ENCODE results near the gene RAB11FIP4.

Gene RAB11FIP4

GRCh38 chr17:31488264-31488981, 96.9 kb downstream of the RAB11FIP4 start:
- FAIRE-seq: no peak

- no peak for FAIRE-seq
Observed at GRCh38 chr17:31488982-31489294, 97.5 kb downstream of the RAB11FIP4 start.

GRCh38 chr17:31489295-31490018, 98.0 kb downstream of the RAB11FIP4 start:
- no peak for FAIRE-seq

- FAIRE-seq: no peak
Observed at GRCh38 chr17:31490019-31490650, 98.7 kb downstream of the RAB11FIP4 start.

GRCh38 chr17:31490671-31491375, 99.3 kb downstream of the RAB11FIP4 start:
- no peak for FAIRE-seq

- FAIRE-seq: no peak
Observed at GRCh38 chr17:31491376-31492131, 100.1 kb downstream of the RAB11FIP4 start.

GRCh38 chr17:31492206-31492605, 100.7 kb downstream of the RAB11FIP4 start:
- FAIRE-seq: no peak

- FAIRE-seq: no peak
Observed at GRCh38 chr17:31492880-31493655, 101.6 kb downstream of the RAB11FIP4 start.

GRCh38 chr17:31493656-31494155, 102.2 kb downstream of the RAB11FIP4 start:
- FAIRE-seq: no peak

GRCh38 chr17:31494259-31495021, 103.0 kb downstream of the RAB11FIP4 start:
- no peak for FAIRE-seq

GRCh38 chr17:31495022-31495885, 103.8 kb downstream of the RAB11FIP4 start:
- no peak for FAIRE-seq

- no peak for FAIRE-seq
Observed at GRCh38 chr17:31496097-31496496, 104.6 kb downstream of the RAB11FIP4 start.

- FAIRE-seq: no peak
Observed at GRCh38 chr17:31496601-31497000, 105.1 kb downstream of the RAB11FIP4 start.

- FAIRE-seq: no peak
Observed at GRCh38 chr17:31497431-31497830, 106.0 kb downstream of the RAB11FIP4 start.

GRCh38 chr17:31497994-31498826, 106.7 kb downstream of the RAB11FIP4 start:
- FAIRE-seq: no peak

- peak; percentile 69 for FAIRE-seq
Observed at GRCh38 chr17:31499771-31500554, 108.5 kb downstream of the RAB11FIP4 start.

- FAIRE-seq: no peak
Observed at GRCh38 chr17:31506517-31506916, 115.0 kb downstream of the RAB11FIP4 start.
